CD14-positive monocyte (primary cell): Measurements from ENCODE around the gene TEDC1. TPM values are rescaled to one million over a fixed set of nuclear protein-coding genes. Genes with fewer than 3 reads are reported as not detected.

ENCODE experiments used
- DNase-seq, 3 donors: peaks; one replicate each; pipeline ENCODE4 v3.0.0-alpha.2; 2011 to 2022
- H2AFZ ChIP-seq: 2 replicates; pipeline ENCODE4 v1.6.0; 2012; ENCODE audit warnings: mild to moderate bottlenecking, low read depth, low read length, inconsistent platforms; ENCODE audit not compliant: insufficient read depth, poor library complexity, severe bottlenecking
- H3K27ac ChIP-seq, 2 donors: 1 replicate in 1 of 2; 2 replicates in 1 of 2; pipeline ENCODE4 v1.5.1; 2012 to 2013; ENCODE audit warnings: low read length in 2 of 2, control low read depth in 1 of 2, inconsistent platforms in 1 of 2, low read depth in 1 of 2, mild to moderate bottlenecking in 1 of 2
- H3K27me3 ChIP-seq, 2 donors: one replicate each; pipeline versions ENCODE4 v1.6.0 to v1.6.1; 2011 to 2013; ENCODE audit warnings: low read length in 2 of 2; ENCODE audit not compliant: control insufficient read depth in 2 of 2, insufficient read depth in 2 of 2
- H3K36me3 ChIP-seq, 2 donors: replicated peaks in 1 of 2; 1 replicate in 1 of 2; 2 replicates in 1 of 2; pipeline versions ENCODE4 v1.5.1 to v1.6.1; 2012 to 2013; ENCODE audit warnings: low read length in 2 of 2, control low read depth in 1 of 2, inconsistent platforms in 1 of 2, mild to moderate bottlenecking in 1 of 2; ENCODE audit not compliant: insufficient read depth in 2 of 2, control insufficient read depth in 1 of 2
- H3K4me1 ChIP-seq, 2 donors: 1 replicate in 1 of 2; 2 replicates in 1 of 2; pipeline versions ENCODE4 v1.5.1 to v1.6.1; 2012 to 2013; ENCODE audit warnings: low read length in 2 of 2, control low read depth in 1 of 2, inconsistent platforms in 1 of 2, mild to moderate bottlenecking in 1 of 2, moderate library complexity in 1 of 2; ENCODE audit not compliant: insufficient read depth in 2 of 2, control insufficient read depth in 1 of 2
- H3K4me2 ChIP-seq: replicated peaks from 2 replicates; pipeline ENCODE3; 2012; ENCODE audit warnings: low read length, moderate library complexity, mild to moderate bottlenecking; ENCODE audit not compliant: poor library complexity, severe bottlenecking; ENCODE audit errors: extremely low read depth
- H3K4me3 ChIP-seq, 3 experiments: fragments of 200-600 bp in 1 of 3; sonication (generic) in 1 of 3; replicated peaks in 1 of 3; 1 replicate in 2 of 3; 2 replicates in 1 of 3; pipeline ENCODE4 v1.5.1; 2011 to 2013; ENCODE audit warnings: low read length in 3 of 3, mild to moderate bottlenecking in 3 of 3, control low read depth in 2 of 3, low read depth in 2 of 3, inconsistent platforms in 1 of 3, moderate library complexity in 1 of 3
- H3K79me2 ChIP-seq: 2 replicates; pipeline ENCODE4 v1.6.0; 2012; ENCODE audit warnings: mild to moderate bottlenecking, control low read depth, inconsistent platforms, low read length, moderate library complexity; ENCODE audit not compliant: insufficient read depth
- H3K9ac ChIP-seq: 2 replicates; pipeline ENCODE4 v1.6.0; 2017; ENCODE audit warnings: low read length, mild to moderate bottlenecking; ENCODE audit not compliant: insufficient read depth, poor library complexity, severe bottlenecking
- H3K9me3 ChIP-seq, 2 donors: replicated peaks in 1 of 2; 1 replicate in 1 of 2; 2 replicates in 1 of 2; pipeline versions ENCODE4 v1.5.1 to v1.6.1; 2012 to 2013; ENCODE audit warnings: low read length in 2 of 2, control low read depth in 1 of 2; ENCODE audit not compliant: control insufficient read depth in 1 of 2, insufficient read depth in 1 of 2
- H4K20me1 ChIP-seq: 2 replicates; pipeline ENCODE4 v1.6.0; 2012; ENCODE audit warnings: mild to moderate bottlenecking, low read length, control low read depth, moderate library complexity; ENCODE audit not compliant: insufficient read depth
- H3K27ac Mint-ChIP-seq, 7 donors: one replicate each; pipeline ENCODE4 v1.8.0; 2020; ENCODE audit warnings: mild to moderate bottlenecking in 7 of 7, mixed read lengths in 7 of 7, moderate library complexity in 6 of 7, inconsistent platforms in 2 of 7
- H3K27me3 Mint-ChIP-seq, 3 donors: one replicate each; pipeline ENCODE4 v1.8.0; 2021 to 2022; ENCODE audit warnings: low read depth in 3 of 3, mild to moderate bottlenecking in 3 of 3, mixed read lengths in 3 of 3, moderate library complexity in 3 of 3, inconsistent platforms in 1 of 3
- H3K36me3 Mint-ChIP-seq, 2 donors: one replicate each; pipeline ENCODE4 v1.8.0; 2020; ENCODE audit warnings: mixed read lengths in 2 of 2, inconsistent platforms in 1 of 2, mild to moderate bottlenecking in 1 of 2
- H3K4me1 Mint-ChIP-seq: one replicate; pipeline ENCODE4 v1.8.0; 2020; ENCODE audit warnings: mild to moderate bottlenecking, mixed read lengths
- H3K4me3 Mint-ChIP-seq, 2 donors: one replicate each; pipeline ENCODE4 v1.8.0; 2020; ENCODE audit warnings: mild to moderate bottlenecking in 2 of 2, mixed read lengths in 2 of 2, moderate library complexity in 1 of 2
- H3K9me3 Mint-ChIP-seq, 7 donors: one replicate each; pipeline ENCODE4 v1.8.0; 2020 to 2022; ENCODE audit warnings: mixed read lengths in 7 of 7, mild to moderate bottlenecking in 6 of 7, moderate library complexity in 6 of 7, inconsistent platforms in 2 of 7
- WGBS: methylation state at CpG from one replicate; pipeline ENCODE4 v1.1.5; 2013; ENCODE audit warnings: missing lambda C conversion rate; ENCODE audit not compliant: insufficient coverage; 5-methylcytosine and 5-hydroxymethylcytosine counted together
- intact Hi-C, 2 donors: fragments of 100-400 bp; cut with micrococcal nuclease; formaldehyde crosslinking; loops; one replicate each; pipeline versions ENCODE4 v1.15.0 to v1.15.1; 2023
- polyA plus RNA-seq, 3 donors: library from polyadenylated mRNA; depleted of rRNA in 1 of 3; unstranded in 2 of 3; stranded (reverse) in 1 of 3; fragments of 300-500 nt in 2 of 3; fragments of >200 nt in 1 of 3; fragmentation: Illumina TruSeq in 2 of 3; gene quantifications; 1 replicate in 2 of 3; 2 replicates in 1 of 3; pipeline ENCODE4 v1.2.3, GENCODE V29; 2012 to 2021
- TF ChIP-seq, protein P1 (sequence below): fragments of 200-600 bp; IDR thresholded peaks from one replicate; pipeline ENCODE4 v1.8.0; 2022; ENCODE audit warnings: antibody characterized with exemption, mild to moderate bottlenecking

Gene TEDC1
- polyA plus RNA-seq, 3 donors = 7.8 to 23.4 (median 9.0) TPM

DNA sequence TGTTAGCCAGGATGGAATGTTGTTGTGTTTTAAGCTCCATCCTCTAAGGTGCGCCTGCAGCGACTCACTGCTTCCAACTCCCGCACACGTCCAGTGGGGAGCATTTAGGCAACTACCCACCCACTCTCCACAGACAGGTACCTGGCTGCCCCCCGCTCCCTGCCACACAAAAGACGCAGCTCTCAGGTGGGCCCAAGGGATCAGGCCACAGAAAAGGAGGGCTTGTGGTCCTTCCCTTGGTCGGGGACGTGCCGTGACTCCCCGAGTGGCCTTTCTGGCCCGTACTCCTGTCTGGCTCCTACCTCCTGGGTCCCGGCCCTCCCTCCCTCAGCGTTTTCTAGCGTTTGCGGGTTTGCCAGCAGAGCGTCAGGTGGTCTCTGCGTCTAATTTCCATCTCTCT, 16.2 kb downstream of the TEDC1 start:
- peaks cover 0 to 4% of the 10 kb centered on the region in 2 donors for H3K27me3 ChIP-seq
- H3K4me2 ChIP-seq = no peak overlapping the region
- no peaks in the 10 kb centered on the region for H3K4me1 ChIP-seq
- no peak overlapping the region for H3K27ac ChIP-seq
- Mint-ChIP-seq H3K4me3 (peak overlapping the region in 1 of 2 donors; percentile 28), H3K27me3 (peaks cover 29 to 50% (median 34%) of the 10 kb centered on the region in 3 donors), H3K4me1 (no peaks in the 10 kb centered on the region), H3K27ac (no peak overlapping the region), H3K9me3 (peaks cover 0 to 2% (median 0%) of the 10 kb centered on the region in 7 donors), H3K36me3 (no peaks in the 10 kb centered on the region)
- intact Hi-C loops = no loop called here
- TF ChIP-seq, protein P1, sequence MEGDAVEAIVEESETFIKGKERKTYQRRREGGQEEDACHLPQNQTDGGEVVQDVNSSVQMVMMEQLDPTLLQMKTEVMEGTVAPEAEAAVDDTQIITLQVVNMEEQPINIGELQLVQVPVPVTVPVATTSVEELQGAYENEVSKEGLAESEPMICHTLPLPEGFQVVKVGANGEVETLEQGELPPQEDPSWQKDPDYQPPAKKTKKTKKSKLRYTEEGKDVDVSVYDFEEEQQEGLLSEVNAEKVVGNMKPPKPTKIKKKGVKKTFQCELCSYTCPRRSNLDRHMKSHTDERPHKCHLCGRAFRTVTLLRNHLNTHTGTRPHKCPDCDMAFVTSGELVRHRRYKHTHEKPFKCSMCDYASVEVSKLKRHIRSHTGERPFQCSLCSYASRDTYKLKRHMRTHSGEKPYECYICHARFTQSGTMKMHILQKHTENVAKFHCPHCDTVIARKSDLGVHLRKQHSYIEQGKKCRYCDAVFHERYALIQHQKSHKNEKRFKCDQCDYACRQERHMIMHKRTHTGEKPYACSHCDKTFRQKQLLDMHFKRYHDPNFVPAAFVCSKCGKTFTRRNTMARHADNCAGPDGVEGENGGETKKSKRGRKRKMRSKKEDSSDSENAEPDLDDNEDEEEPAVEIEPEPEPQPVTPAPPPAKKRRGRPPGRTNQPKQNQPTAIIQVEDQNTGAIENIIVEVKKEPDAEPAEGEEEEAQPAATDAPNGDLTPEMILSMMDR = no peak
- WGBS = 37% methylated on average over 13 of the region's 17 CpGs
- H3K4me3 ChIP-seq = no peak overlapping the region
- H3K9ac ChIP-seq = no peak overlapping the region
- no peak for DNase-seq
- no peaks in the 10 kb centered on the region for H4K20me1 ChIP-seq
- H3K9me3 ChIP-seq = no peaks in the 10 kb centered on the region
- H3K79me2 ChIP-seq = no peaks in the 10 kb centered on the region
- H3K36me3 ChIP-seq = no peaks in the 10 kb centered on the region
- no peak overlapping the region for H2AFZ ChIP-seq

DNA sequence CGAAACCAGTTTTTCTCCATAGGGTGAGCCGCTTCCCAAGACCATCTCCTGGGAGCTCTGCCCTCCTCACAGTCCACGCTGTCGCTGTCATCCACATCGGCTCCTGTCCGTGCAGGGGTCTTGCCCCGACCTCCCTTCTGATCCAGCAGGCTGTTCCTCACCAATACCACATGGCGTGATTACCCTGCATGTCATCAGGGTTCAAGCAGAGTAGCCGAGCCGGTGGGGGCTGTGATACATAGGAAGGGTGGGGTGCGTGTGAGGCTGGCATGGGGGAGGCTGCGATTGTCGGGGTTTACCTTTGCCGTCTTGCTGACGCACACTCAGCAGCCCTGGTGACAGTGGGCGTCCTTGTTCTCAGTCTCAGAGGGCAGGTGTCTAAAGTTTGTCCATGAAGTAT, 17.0 kb downstream of the TEDC1 start:
- intact Hi-C loops = no loop called here
- no peak overlapping the region for H3K4me2 ChIP-seq
- no peak overlapping the region for H3K27ac ChIP-seq
- no peaks in the 10 kb centered on the region for H3K79me2 ChIP-seq
- H3K4me1 ChIP-seq = no peaks in the 10 kb centered on the region
- H3K27me3 Mint-ChIP-seq = peaks cover 31 to 49% (median 32%) of the 10 kb centered on the region in 3 donors
- H3K36me3 ChIP-seq = no peaks in the 10 kb centered on the region
- H3K36me3 Mint-ChIP-seq = no peaks in the 10 kb centered on the region
- H2AFZ ChIP-seq = no peak overlapping the region
- H3K27ac Mint-ChIP-seq = no peak overlapping the region
- TF ChIP-seq, protein P1 = no peak
- H3K4me3 ChIP-seq = no peak overlapping the region
- DNase-seq = no peak
- H3K4me3 Mint-ChIP-seq = peak overlapping the region in 1 of 2 donors; percentile 27
- H3K9me3 ChIP-seq = no peaks in the 10 kb centered on the region
- no peak overlapping the region for H3K9ac ChIP-seq
- H3K27me3 ChIP-seq = peaks cover 0 to 4% of the 10 kb centered on the region in 2 donors
- H3K9me3 Mint-ChIP-seq = peaks cover 0 to 2% (median 0%) of the 10 kb centered on the region in 7 donors
- WGBS = 83% methylated on average over 12 of the region's 16 CpGs
- H3K4me1 Mint-ChIP-seq = no peaks in the 10 kb centered on the region
- no peaks in the 10 kb centered on the region for H4K20me1 ChIP-seq
